HepG2 (cell line): ENCODE results near the gene ACAP2. TPM values are rescaled to one million over a fixed set of nuclear protein-coding genes. Genes with fewer than 3 reads are reported as not detected.

Experiments used
- ELF1 ChIP-seq: sonication (generic); formaldehyde crosslinking; IDR thresholded peaks from 2 replicates; pipeline ENCODE4 v1.4.0; 2020; ENCODE audit warnings: missing genetic modification reagents
- FOXA3 ChIP-seq: IDR thresholded peaks from 2 replicates; pipeline ENCODE4 v1.6.1; 2016; ENCODE audit warnings: missing genetic modification reagents, missing compliant biosample characterization
- FOXK2 ChIP-seq: fragments of 450-650 bp; IDR thresholded peaks from 2 replicates; pipeline ENCODE4 v1.6.1; 2016
- GATAD2A ChIP-seq: IDR thresholded peaks from 2 replicates; pipeline ENCODE4 v1.6.1; 2016
- GPN1 ChIP-seq: sonication (generic); formaldehyde crosslinking; IDR thresholded peaks from 2 replicates; pipeline ENCODE4 v1.5.1; 2020; ENCODE audit warnings: missing genetic modification reagents, borderline replicate concordance
- GTF2F1 ChIP-seq: fragments of 150-350 bp; IDR thresholded peaks from 2 replicates; pipeline ENCODE4 v1.6.1; 2014; ENCODE audit warnings: low read length
- IKZF1 ChIP-seq: fragments of 450-650 bp; IDR thresholded peaks from 2 replicates; pipeline ENCODE4 v1.7.1; 2016
- KAT7 ChIP-seq: IDR thresholded peaks from 2 replicates; pipeline ENCODE4 v1.6.1; 2018; ENCODE audit warnings: borderline replicate concordance, missing compliant biosample characterization
- KLF16 ChIP-seq, 2 experiments: sonication (generic) in 1 of 2; formaldehyde crosslinking in 1 of 2; IDR thresholded peaks; 2 replicates each; pipeline versions ENCODE4 v1.6.1 to v1.8.0; 2016 to 2023; ENCODE audit warnings: missing genetic modification reagents in 2 of 2, missing compliant biosample characterization in 1 of 2
- ONECUT2 ChIP-seq: sonication (generic); formaldehyde crosslinking; IDR thresholded peaks from 2 replicates; pipeline ENCODE4 v1.4.0; 2020; ENCODE audit warnings: missing genetic modification reagents
- PLRG1 ChIP-seq: fragments of 450-650 bp; conservative IDR thresholded peaks from 2 replicates; pipeline ENCODE4 v1.6.1; 2016
- REXO4 ChIP-seq: sonication (generic); formaldehyde crosslinking; IDR thresholded peaks from 2 replicates; pipeline ENCODE4 v1.8.0; 2022; ENCODE audit warnings: missing genetic modification reagents, mild to moderate bottlenecking, borderline replicate concordance
- TCF12 ChIP-seq, 2 experiments: fragments of 450-650 bp in 1 of 2; sonication (generic) in 1 of 2; formaldehyde crosslinking in 1 of 2; IDR thresholded peaks; 2 replicates each; pipeline versions ENCODE4 v1.6.1 to v1.8.0; 2017 to 2022; ENCODE audit warnings: antibody characterized with exemption in 1 of 2, mild to moderate bottlenecking in 1 of 2, missing genetic modification reagents in 1 of 2, moderate library complexity in 1 of 2
- ZBTB3 ChIP-seq: sonication (generic); formaldehyde crosslinking; IDR thresholded peaks from 2 replicates; pipeline ENCODE4 v1.4.0; 2020; ENCODE audit warnings: low read depth, mild to moderate bottlenecking, moderate library complexity, missing genetic modification reagents, borderline replicate concordance
- ZMAT3 ChIP-seq: sonication (generic); formaldehyde crosslinking; conservative IDR thresholded peaks from 2 replicates; pipeline ENCODE4 v1.7.0; 2021; ENCODE audit warnings: missing genetic modification reagents
- ZNF234 ChIP-seq: sonication (generic); formaldehyde crosslinking; conservative IDR thresholded peaks from 2 replicates; pipeline ENCODE4 v1.5.1; 2020; ENCODE audit warnings: mild to moderate bottlenecking, missing genetic modification reagents
- ZNF33B ChIP-seq: sonication (generic); formaldehyde crosslinking; IDR thresholded peaks from 2 replicates; pipeline ENCODE4 v1.5.1; 2020; ENCODE audit warnings: mild to moderate bottlenecking, missing genetic modification reagents
- ZNF430 ChIP-seq: sonication (generic); formaldehyde crosslinking; IDR thresholded peaks from 2 replicates; pipeline ENCODE4 v1.9.0; 2021; ENCODE audit warnings: mild to moderate bottlenecking, missing genetic modification reagents
- ZNF451 ChIP-seq: sonication (generic); formaldehyde crosslinking; IDR thresholded peaks from 2 replicates; pipeline ENCODE4 v1.5.0; 2020; ENCODE audit warnings: mild to moderate bottlenecking, missing genetic modification reagents
- ZNF496 ChIP-seq: sonication (generic); formaldehyde crosslinking; IDR thresholded peaks from 2 replicates; pipeline ENCODE4 v1.8.1; 2023; ENCODE audit warnings: mild to moderate bottlenecking, moderate library complexity, missing genetic modification reagents; ENCODE audit not compliant: insufficient replicate concordance
- ZNF512 ChIP-seq: sonication (generic); formaldehyde crosslinking; IDR thresholded peaks from 2 replicates; pipeline ENCODE4 v1.4.0; 2020; ENCODE audit warnings: mild to moderate bottlenecking, missing genetic modification reagents
- ZNF644 ChIP-seq: IDR thresholded peaks from 2 replicates; pipeline ENCODE4 v1.6.1; 2016; ENCODE audit warnings: low read depth
- ZNF878 ChIP-seq: sonication (generic); formaldehyde crosslinking; IDR thresholded peaks from 2 replicates; pipeline ENCODE4 v1.8.1; 2023; ENCODE audit warnings: mild to moderate bottlenecking, missing genetic modification reagents, moderate library complexity
- ZNF879 ChIP-seq: sonication (generic); formaldehyde crosslinking; IDR thresholded peaks from 2 replicates; pipeline ENCODE4 v1.8.1; 2023; ENCODE audit warnings: missing genetic modification reagents
- polyA plus RNA-seq, 8 experiments: library from polyadenylated mRNA; depleted of rRNA in 3 of 8; stranded (reverse) in 7 of 8; unstranded in 1 of 8; fragments of >200 nt; fragmentation: Illumina TruSeq in 4 of 8; extraction: Trizol in 4 of 8; gene quantifications; 2 replicates each; pipeline versions ENCODE4 v1.2.1 to v1.2.3, GENCODE V29; 2011 to 2016; ENCODE audit warnings: low read depth in 4 of 8, missing spikeins in 1 of 8, mixed read lengths in 1 of 8; ENCODE audit not compliant: insufficient read depth in 1 of 8
- total RNA-seq, 5 experiments: library from RNA; depleted of rRNA; stranded (reverse); fragments of >200 nt; fragmentation: Illumina TruSeq; extraction: Trizol; gene quantifications; 2 replicates each; pipeline ENCODE4 v1.2.3, GENCODE V29; 2016; ENCODE audit warnings: low read depth in 1 of 5
- TF ChIP-seq, protein P1 (sequence below): sonication (generic); formaldehyde crosslinking; IDR thresholded peaks from 2 replicates; pipeline ENCODE4 v1.4.0; 2020; ENCODE audit warnings: missing genetic modification reagents, borderline replicate concordance
- TF ChIP-seq, protein P2 (sequence below): sonication (generic); formaldehyde crosslinking; IDR thresholded peaks from 2 replicates; pipeline ENCODE4 v1.5.0; 2020; ENCODE audit warnings: missing genetic modification reagents

Gene ACAP2
- total and polyA plus RNA-seq, 2 of the 13 experiments (the other 11 are each of a cell fraction or from before 2014, with no cell fraction given): 7.3 to 23.9 TPM

DNA sequence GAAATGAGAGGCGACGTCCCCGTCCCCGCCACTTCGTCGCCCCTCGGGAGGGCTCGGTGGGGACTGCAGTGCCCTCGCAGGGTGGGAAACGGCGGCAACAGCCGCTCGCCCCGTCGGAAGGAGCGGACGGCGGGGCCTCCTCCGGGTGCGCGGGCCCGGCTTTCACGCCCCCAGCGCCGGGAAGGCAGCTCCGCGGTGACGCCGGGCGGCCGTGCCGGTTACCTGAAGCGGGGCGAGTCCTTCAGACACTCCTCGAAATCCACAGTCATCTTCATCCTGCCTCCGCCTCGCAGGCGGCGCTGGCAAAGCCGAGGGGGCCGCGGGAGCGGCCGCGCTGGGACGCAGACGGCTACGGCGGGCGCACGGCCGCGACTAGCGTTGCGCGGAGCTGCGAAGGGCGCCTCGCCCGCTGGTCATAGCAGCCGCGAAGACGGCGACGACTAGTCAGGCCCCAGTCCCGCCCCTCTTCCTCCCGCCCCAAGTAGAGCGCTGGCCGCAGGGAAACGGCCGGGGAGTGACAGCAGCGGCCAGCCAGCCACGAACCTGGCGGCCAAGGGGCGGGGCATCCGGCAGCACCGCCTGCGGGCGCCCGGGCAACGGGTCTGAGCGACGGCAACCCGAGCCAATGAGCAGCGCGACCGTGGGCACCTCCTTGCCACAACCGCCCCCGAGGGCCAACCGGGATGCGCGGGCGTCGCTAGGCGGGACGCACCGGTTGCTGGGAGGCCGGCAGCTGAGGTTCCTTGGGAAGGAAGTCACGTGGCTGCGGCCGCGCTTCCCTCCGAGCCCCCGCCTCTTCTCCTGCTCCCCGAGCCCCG lies at the start of gene ACAP2 (continued):
- TF ChIP-seq, protein P1, sequence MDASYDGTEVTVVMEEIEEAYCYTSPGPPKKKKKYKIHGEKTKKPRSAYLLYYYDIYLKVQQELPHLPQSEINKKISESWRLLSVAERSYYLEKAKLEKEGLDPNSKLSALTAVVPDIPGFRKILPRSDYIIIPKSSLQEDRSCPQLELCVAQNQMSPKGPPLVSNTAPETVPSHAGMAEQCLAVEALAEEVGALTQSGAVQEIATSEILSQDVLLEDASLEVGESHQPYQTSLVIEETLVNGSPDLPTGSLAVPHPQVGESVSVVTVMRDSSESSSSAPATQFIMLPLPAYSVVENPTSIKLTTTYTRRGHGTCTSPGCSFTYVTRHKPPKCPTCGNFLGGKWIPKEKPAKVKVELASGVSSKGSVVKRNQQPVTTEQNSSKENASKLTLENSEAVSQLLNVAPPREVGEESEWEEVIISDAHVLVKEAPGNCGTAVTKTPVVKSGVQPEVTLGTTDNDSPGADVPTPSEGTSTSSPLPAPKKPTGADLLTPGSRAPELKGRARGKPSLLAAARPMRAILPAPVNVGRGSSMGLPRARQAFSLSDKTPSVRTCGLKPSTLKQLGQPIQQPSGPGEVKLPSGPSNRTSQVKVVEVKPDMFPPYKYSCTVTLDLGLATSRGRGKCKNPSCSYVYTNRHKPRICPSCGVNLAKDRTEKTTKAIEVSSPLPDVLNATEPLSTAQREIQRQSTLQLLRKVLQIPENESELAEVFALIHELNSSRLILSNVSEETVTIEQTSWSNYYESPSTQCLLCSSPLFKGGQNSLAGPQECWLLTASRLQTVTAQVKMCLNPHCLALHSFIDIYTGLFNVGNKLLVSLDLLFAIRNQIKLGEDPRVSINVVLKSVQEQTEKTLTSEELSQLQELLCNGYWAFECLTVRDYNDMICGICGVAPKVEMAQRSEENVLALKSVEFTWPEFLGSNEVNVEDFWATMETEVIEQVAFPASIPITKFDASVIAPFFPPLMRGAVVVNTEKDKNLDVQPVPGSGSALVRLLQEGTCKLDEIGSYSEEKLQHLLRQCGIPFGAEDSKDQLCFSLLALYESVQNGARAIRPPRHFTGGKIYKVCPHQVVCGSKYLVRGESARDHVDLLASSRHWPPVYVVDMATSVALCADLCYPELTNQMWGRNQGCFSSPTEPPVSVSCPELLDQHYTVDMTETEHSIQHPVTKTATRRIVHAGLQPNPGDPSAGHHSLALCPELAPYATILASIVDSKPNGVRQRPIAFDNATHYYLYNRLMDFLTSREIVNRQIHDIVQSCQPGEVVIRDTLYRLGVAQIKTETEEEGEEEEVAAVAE (CRISPR knock-in tag): no peak
- TF ChIP-seq KLF16 (CRISPR knock-in tag; IDR thresholded peaks at IDR 0.05): peak in 1 of 2 experiments; percentile 62; a peak in 1 of 4 replicates
- TF ChIP-seq GPN1 (CRISPR knock-in tag): 0 out of 2 replicates have a peak, but pooled peaks have one; percentile 52
- no peak for TF ChIP-seq ZNF512
- TF ChIP-seq KAT7 (CRISPR knock-in tag): no peak
- TF ChIP-seq FOXA3: peak; percentile 20; the same call in 1 of the 2 replicates
- no peak for TF ChIP-seq PLRG1
- TF ChIP-seq ELF1 (CRISPR knock-in tag): no peak
- peak; percentile 54; the same call in 1 of the 2 replicates for TF ChIP-seq REXO4
- no peak for TF ChIP-seq GTF2F1
- no peak for TF ChIP-seq ZNF234 (CRISPR knock-in tag)
- TF ChIP-seq, protein P2, sequence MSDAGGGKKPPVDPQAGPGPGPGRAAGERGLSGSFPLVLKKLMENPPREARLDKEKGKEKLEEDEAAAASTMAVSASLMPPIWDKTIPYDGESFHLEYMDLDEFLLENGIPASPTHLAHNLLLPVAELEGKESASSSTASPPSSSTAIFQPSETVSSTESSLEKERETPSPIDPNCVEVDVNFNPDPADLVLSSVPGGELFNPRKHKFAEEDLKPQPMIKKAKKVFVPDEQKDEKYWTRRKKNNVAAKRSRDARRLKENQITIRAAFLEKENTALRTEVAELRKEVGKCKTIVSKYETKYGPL (CRISPR knock-in tag): no peak; the same call in 1 of the 2 replicates
- TF ChIP-seq GATAD2A: no peak
- TF ChIP-seq ZNF496: no peak
- TF ChIP-seq ZNF33B (CRISPR knock-in tag): no peak
- no peak for TF ChIP-seq ZNF451 (CRISPR knock-in tag)
- TF ChIP-seq ONECUT2 (CRISPR knock-in tag): no peak
- TF ChIP-seq ZNF879 (CRISPR knock-in tag): 0 out of 2 replicates have a peak, but pooled peaks have one; percentile 22
- no peak for TF ChIP-seq ZNF878 (CRISPR knock-in tag)
- TF ChIP-seq ZBTB3 (CRISPR knock-in tag): peak; percentile 49; the same call in 1 of the 2 replicates
- no peak for TF ChIP-seq TCF12 (IDR thresholded peaks at IDR 0.05)
- TF ChIP-seq TCF12 (CRISPR knock-in tag; IDR thresholded peaks at IDR 0.05): peak; percentile 59; the same call in 1 of the 2 replicates
- peak; percentile 81; the same call in 1 of the 2 replicates for TF ChIP-seq ZMAT3 (CRISPR knock-in tag)
- no peak for TF ChIP-seq IKZF1
- TF ChIP-seq ZNF430 (CRISPR knock-in tag): no peak
- no peak for TF ChIP-seq ZNF644 (CRISPR knock-in tag)
- TF ChIP-seq FOXK2: no peak
